IMR-90 (cell line): ENCODE results near the gene H1-8. TPM values are rescaled to one million over a fixed set of nuclear protein-coding genes. Genes with fewer than 3 reads are reported as not detected.

ENCODE experiments used
- ATAC-seq: fragments of 200-7000 bp; cut with Tn5 transposase; 2 replicates; pipeline ENCODE4 v1.9.1; 2020; ENCODE audit warnings: low read depth, mild to moderate bottlenecking, moderate library complexity
- BruUV-seq: library from RNA; stranded (reverse); fragments of 400-500 nt; replicated peaks from 2 replicates; lab custom pipeline; 2021; lab: Mats Ljungman, UMichigan
- CTCF ChIA-PET: fragments of 300-600 bp; formaldehyde crosslinking; extraction: SDS; loops from one replicate; lab custom pipeline; 2021; ENCODE audit warnings: antibody characterized with exemption; lab: Yijun Ruan, JAX
- POLR2A ChIA-PET: fragments of 300-600 bp; sonication (Branson Sonifier 250); formaldehyde crosslinking; loops from one replicate; lab custom pipeline; 2022; ENCODE audit warnings: antibody characterized with exemption; ENCODE audit not compliant: unreplicated experiment; lab: Charles Lee
- DNase-seq: peaks from one replicate; pipeline ENCODE4 v3.0.0; 2013
- H2AFZ ChIP-seq: replicated peaks from 2 replicates; pipeline ENCODE3; 2013; ENCODE audit warnings: low read length, mild to moderate bottlenecking; ENCODE audit not compliant: poor library complexity
- H2AK5ac ChIP-seq: 2 replicates; pipeline ENCODE4 v1.6.1; 2013; ENCODE audit warnings: low read depth, low read length, inconsistent platforms
- H2AK9ac ChIP-seq: replicated peaks from 2 replicates; pipeline ENCODE3; 2013; ENCODE audit warnings: mild to moderate bottlenecking, low read depth, low read length, moderate library complexity; ENCODE audit not compliant: poor library complexity
- H2BK120ac ChIP-seq: 2 replicates; pipeline ENCODE4 v1.6.1; 2013; ENCODE audit warnings: low read depth, low read length, inconsistent platforms
- H2BK15ac ChIP-seq: 3 replicates; pipeline ENCODE4 v1.6.1; 2013; ENCODE audit warnings: low read depth, low read length, inconsistent platforms
- H2BK20ac ChIP-seq: 2 replicates; pipeline ENCODE4 v1.6.1; 2013; ENCODE audit warnings: low read depth, mild to moderate bottlenecking, inconsistent platforms, low read length, moderate library complexity
- H2BK5ac ChIP-seq: 2 replicates; pipeline ENCODE4 v1.6.1; 2013; ENCODE audit warnings: mild to moderate bottlenecking, low read depth, low read length, inconsistent platforms; ENCODE audit not compliant: poor library complexity, severe bottlenecking
- H3K14ac ChIP-seq: replicated peaks from 2 replicates; pipeline ENCODE4 v1.6.1; 2013; ENCODE audit warnings: low read depth, low read length, inconsistent platforms
- H3K18ac ChIP-seq: 2 replicates; pipeline ENCODE4 v1.6.1; 2013; ENCODE audit warnings: low read depth, low read length, control low read depth
- H3K23ac ChIP-seq: 2 replicates; pipeline ENCODE4 v1.6.1; 2013; ENCODE audit warnings: low read depth, low read length, inconsistent platforms
- H3K27ac ChIP-seq: 2 replicates; pipeline ENCODE4 v1.5.1; 2013; ENCODE audit warnings: mild to moderate bottlenecking, control low read depth, low read length; ENCODE audit not compliant: insufficient read depth
- H3K27me3 ChIP-seq: 2 replicates; pipeline ENCODE4 v1.6.1; 2013; ENCODE audit warnings: low read length; ENCODE audit not compliant: control insufficient read depth, insufficient read depth
- H3K36me3 ChIP-seq: 2 replicates; pipeline ENCODE4 v1.6.1; 2013; ENCODE audit warnings: low read length, mixed read lengths; ENCODE audit not compliant: control insufficient read depth, insufficient read depth
- H3K4ac ChIP-seq: 2 replicates; pipeline ENCODE4 v1.6.1; 2013; ENCODE audit warnings: low read depth, low read length, inconsistent platforms
- H3K4me1 ChIP-seq: 2 replicates; pipeline ENCODE4 v1.6.1; 2013; ENCODE audit warnings: low read length, mixed read lengths; ENCODE audit not compliant: control insufficient read depth, insufficient read depth
- H3K4me2 ChIP-seq: 2 replicates; pipeline ENCODE4 v1.6.1; 2013; ENCODE audit warnings: low read depth, mild to moderate bottlenecking, control low read depth, low read length, moderate library complexity
- H3K4me3 ChIP-seq: 2 replicates; pipeline ENCODE4 v1.5.1; 2013; ENCODE audit warnings: low read depth, mild to moderate bottlenecking, control low read depth, low read length, moderate library complexity; ENCODE audit not compliant: insufficient read depth
- H3K56ac ChIP-seq: 2 replicates; pipeline ENCODE4 v1.6.1; 2013; ENCODE audit warnings: low read length, inconsistent platforms; ENCODE audit not compliant: insufficient read depth; ENCODE audit errors: extremely low read depth
- H3K79me1 ChIP-seq, 2 experiments: 2 replicates each; pipeline ENCODE4 v1.6.1; 2013; ENCODE audit warnings: low read length in 2 of 2, inconsistent platforms in 1 of 2, low read depth in 1 of 2
- H3K9ac ChIP-seq: 2 replicates; pipeline ENCODE4 v1.6.1; 2013; ENCODE audit warnings: low read depth, low read length, control low read depth
- H3K9me1 ChIP-seq: 2 replicates; pipeline ENCODE4 v1.6.1; 2013; ENCODE audit warnings: low read length, inconsistent platforms; ENCODE audit not compliant: insufficient read depth
- H3K9me3 ChIP-seq: 2 replicates; pipeline ENCODE4 v1.6.1; 2013; ENCODE audit warnings: low read length; ENCODE audit not compliant: control insufficient read depth, insufficient read depth
- H4K20me1 ChIP-seq: 2 replicates; pipeline ENCODE4 v1.6.1; 2013; ENCODE audit warnings: low read length, inconsistent platforms; ENCODE audit not compliant: insufficient read depth
- H4K5ac ChIP-seq: 2 replicates; pipeline ENCODE4 v1.6.1; 2013; ENCODE audit warnings: mild to moderate bottlenecking, low read depth, low read length, control low read depth
- H4K8ac ChIP-seq, 2 experiments: 2 replicates each; pipeline ENCODE4 v1.6.1; 2013; ENCODE audit warnings: low read depth in 2 of 2, low read length in 2 of 2, control low read depth in 1 of 2, inconsistent platforms in 1 of 2
- H4K91ac ChIP-seq: 2 replicates; pipeline ENCODE4 v1.6.1; 2013; ENCODE audit warnings: low read depth, low read length, inconsistent platforms; ENCODE audit not compliant: insufficient read depth
- CEBPB ChIP-seq: IDR thresholded peaks from 2 replicates; pipeline ENCODE4 v1.6.1; 2012; ENCODE audit warnings: low read depth, low read length, improper control_type of control experiment
- CHD1 ChIP-seq: IDR thresholded peaks from 2 replicates; pipeline ENCODE4 v1.6.1; 2012; ENCODE audit warnings: low read depth, low read length, improper control_type of control experiment
- FOS ChIP-seq: fragments of 150-350 bp; IDR thresholded peaks from 2 replicates; pipeline ENCODE4 v1.6.1; 2016; ENCODE audit warnings: low read depth, low read length
- MAFK ChIP-seq: IDR thresholded peaks from 2 replicates; pipeline ENCODE4 v1.6.1; 2012; ENCODE audit warnings: low read depth, low read length, improper control_type of control experiment
- MAZ ChIP-seq: IDR thresholded peaks from 2 replicates; pipeline ENCODE4 v1.6.1; 2012; ENCODE audit warnings: low read depth, mild to moderate bottlenecking, low read length, improper control_type of control experiment, moderate library complexity, borderline replicate concordance
- MXI1 ChIP-seq: IDR thresholded peaks from 2 replicates; pipeline ENCODE4 v1.6.1; 2012; ENCODE audit warnings: low read depth, mild to moderate bottlenecking, low read length, moderate library complexity, borderline replicate concordance
- NFE2L2 ChIP-seq: fragments of 150-350 bp; IDR thresholded peaks from 2 replicates; pipeline ENCODE4 v1.6.1; 2016; ENCODE audit warnings: low read depth, mild to moderate bottlenecking, low read length
- POLR2A ChIP-seq: IDR thresholded peaks from 2 replicates; pipeline ENCODE4 v1.6.1; 2012; ENCODE audit warnings: mild to moderate bottlenecking, low read depth, low read length
- RAD21 ChIP-seq: IDR thresholded peaks from 2 replicates; pipeline ENCODE4 v1.6.1; 2012; ENCODE audit warnings: low read length, improper control_type of control experiment
- RCOR1 ChIP-seq: IDR thresholded peaks from 2 replicates; pipeline ENCODE4 v1.6.1; 2012; ENCODE audit warnings: mild to moderate bottlenecking, low read length, improper control_type of control experiment; ENCODE audit not compliant: insufficient replicate concordance
- SMC3 ChIP-seq: fragments of 150-350 bp; IDR thresholded peaks from 2 replicates; pipeline ENCODE4 v1.6.1; 2016; ENCODE audit warnings: low read depth, mild to moderate bottlenecking, antibody characterized with exemption, low read length, moderate library complexity
- WGBS, 2 experiments: methylation state at CpG; one replicate each; pipeline versions ENCODE4 v1.1.5 to v1.1.7; 2013; ENCODE audit warnings: missing lambda C conversion rate in 2 of 2; ENCODE audit not compliant: insufficient read length in 1 of 2; ENCODE audit errors: extremely low coverage in 2 of 2; 5-methylcytosine and 5-hydroxymethylcytosine counted together
- dilution Hi-C: fragments of 300-500 bp; cut with HindIII; formaldehyde crosslinking; loops from one replicate; pipeline ENCODE4 v1.14.3; 2018; ENCODE audit warnings: low sequenced_read_pairs; ENCODE audit not compliant: unreplicated experiment
- in situ Hi-C: fragments of 300-500 bp; cut with MboI; formaldehyde crosslinking; loops from 3 replicates; pipeline ENCODE4 v1.14.3; 2019; ENCODE audit warnings: low sequenced_read_pairs, inconsistent platforms, mixed read lengths
- intact Hi-C: fragments of 100-400 bp; cut with micrococcal nuclease; formaldehyde crosslinking; loops from 2 replicates; pipeline ENCODE4 v1.10.0; 2022
- polyA plus RNA-seq, 3 experiments: library from polyadenylated mRNA; depleted of rRNA; stranded (reverse); fragments of >200 nt; gene quantifications; 2 replicates each; pipeline ENCODE4 v1.2.3, GENCODE V29; 2012; ENCODE audit warnings: low replicate concordance in 1 of 3
- total RNA-seq: library from RNA; depleted of rRNA; stranded (reverse); fragments of >200 nt; gene quantifications from 2 replicates; pipeline ENCODE4 v1.2.3, GENCODE V29; 2012
- TF ChIP-seq, protein P1 (sequence below): fragments of 150-350 bp; IDR thresholded peaks from 2 replicates; pipeline ENCODE4 v1.6.1; 2016; ENCODE audit warnings: low read depth, mild to moderate bottlenecking, low read length, moderate library complexity, borderline replicate concordance
- TF ChIP-seq, protein P2 (sequence below): fragments of 150-350 bp; IDR thresholded peaks from 2 replicates; pipeline ENCODE4 v1.6.1; 2017; ENCODE audit warnings: mild to moderate bottlenecking, antibody characterized with exemption, low read length, low read depth
- TF ChIP-seq, protein P3 (sequence below): conservative IDR thresholded peaks from 2 replicates; pipeline ENCODE4 v1.5.1; 2012; ENCODE audit warnings: mild to moderate bottlenecking, low read depth, low read length, improper control_type of control experiment

H1-8 gene
- total and polyA plus RNA-seq, 2 of the 4 experiments (the other 2 are of a cell fraction): not detected

DNA sequence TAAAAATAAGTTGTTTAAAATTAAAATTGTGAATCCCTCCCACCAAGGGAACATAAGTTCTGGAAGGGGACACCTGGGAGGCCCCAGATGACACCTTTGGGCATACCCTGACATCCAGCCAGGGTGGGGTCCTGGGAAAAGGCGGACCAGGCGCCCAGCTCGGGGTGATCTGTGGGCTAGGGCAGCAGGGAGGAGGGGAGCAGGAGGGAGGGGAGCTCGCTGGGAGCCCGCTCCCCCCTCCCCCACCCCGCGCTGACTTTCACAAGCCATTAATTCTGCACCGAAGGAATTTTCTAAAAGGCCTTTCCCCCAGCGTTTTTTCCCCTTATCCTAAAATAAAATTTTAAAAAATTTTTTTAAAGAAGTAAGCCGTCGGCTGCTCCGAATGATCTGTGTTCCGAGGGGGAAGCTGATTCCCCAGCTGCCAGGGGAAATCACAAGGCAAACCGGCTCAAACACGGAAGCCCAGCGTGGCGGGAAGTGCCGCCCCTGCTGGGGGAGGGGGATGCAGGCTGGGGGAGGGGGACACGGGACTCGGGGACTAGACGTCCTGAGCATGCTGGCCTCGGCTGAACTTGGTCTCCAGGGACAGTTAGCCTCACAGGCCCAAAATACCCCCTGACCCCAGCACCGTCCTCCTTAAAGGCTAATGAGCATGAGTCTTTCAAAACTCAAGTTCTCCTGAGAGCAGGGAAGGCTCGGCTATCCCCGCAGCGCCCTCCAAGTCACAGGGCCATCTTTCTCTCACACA, 49.6 kb downstream of the H1-8 start:
- peak overlapping the region; percentile 22; the same call in 1 of the 2 replicates for H3K18ac ChIP-seq
- peaks cover 9% of the 10 kb centered on the region; the same call in 1 of the 2 replicates for H3K9me1 ChIP-seq
- peak overlapping the region; percentile 38 for H3K27ac ChIP-seq
- BruUV-seq: no TSS peak
- dilution Hi-C loops: no loop called here
- peak overlapping the region; percentile 67 for H3K23ac ChIP-seq
- H3K9me3 ChIP-seq: no peaks in the 10 kb centered on the region
- peak overlapping the region; percentile 21; the same call in 1 of the 2 replicates for H3K9ac ChIP-seq
- H3K4ac ChIP-seq: peak overlapping the region; percentile 73
- no peaks in the 10 kb centered on the region for H3K27me3 ChIP-seq
- H3K14ac ChIP-seq: peak overlapping the region; percentile 27
- H3K4me1 ChIP-seq: peaks cover 38% of the 10 kb centered on the region
- no peak overlapping the region for H3K56ac ChIP-seq
- H2BK15ac ChIP-seq: peak overlapping the region; percentile 24; the same call in 1 of the 3 replicates
- H3K4me3 ChIP-seq: no peak overlapping the region
- H2AK9ac ChIP-seq: peak overlapping the region; percentile 74
- DNase-seq (no peak), ATAC-seq (no peak)
- WGBS, 2 experiments: 55% methylated on average over 4 of the region's 26 CpGs; no CpG with 5 or more reads in 1 of the 2 experiments
- H2BK5ac ChIP-seq: peak overlapping the region; percentile 53
- in situ Hi-C loops: no loop called here
- H2AK5ac ChIP-seq: peak overlapping the region; percentile 59
- H4K8ac ChIP-seq: peak overlapping the region; percentile 78 to 81
- peak overlapping the region; percentile 70 for H2BK120ac ChIP-seq
- peak overlapping the region; percentile 18 for H4K5ac ChIP-seq
- H3K4me2 ChIP-seq: no peak overlapping the region; the same call in 1 of the 2 replicates
- peaks cover 19 to 84% of the 10 kb centered on the region in 2 experiments; a peak in 3 of 4 replicates for H3K79me1 ChIP-seq
- peak overlapping the region; percentile 78 for H2AFZ ChIP-seq
- no peaks in the 10 kb centered on the region for H4K20me1 ChIP-seq
- intact Hi-C loops: no loop called here
- no peaks in the 10 kb centered on the region for H3K36me3 ChIP-seq
- peak overlapping the region; percentile 54 for H4K91ac ChIP-seq
- POLR2A ChIA-PET: no interaction called here
- H2BK20ac ChIP-seq: peak overlapping the region; percentile 39; the same call in 1 of the 2 replicates
- CTCF ChIA-PET: interaction anchor here (2.3 kb wide), 1 partner anchor 102 kb away, joined by 5 read pairs; no protein-coding TSS in a partner anchor
- TF ChIP-seq CEBPB: no peak
- TF ChIP-seq MAZ: no peak
- TF ChIP-seq, protein P1, sequence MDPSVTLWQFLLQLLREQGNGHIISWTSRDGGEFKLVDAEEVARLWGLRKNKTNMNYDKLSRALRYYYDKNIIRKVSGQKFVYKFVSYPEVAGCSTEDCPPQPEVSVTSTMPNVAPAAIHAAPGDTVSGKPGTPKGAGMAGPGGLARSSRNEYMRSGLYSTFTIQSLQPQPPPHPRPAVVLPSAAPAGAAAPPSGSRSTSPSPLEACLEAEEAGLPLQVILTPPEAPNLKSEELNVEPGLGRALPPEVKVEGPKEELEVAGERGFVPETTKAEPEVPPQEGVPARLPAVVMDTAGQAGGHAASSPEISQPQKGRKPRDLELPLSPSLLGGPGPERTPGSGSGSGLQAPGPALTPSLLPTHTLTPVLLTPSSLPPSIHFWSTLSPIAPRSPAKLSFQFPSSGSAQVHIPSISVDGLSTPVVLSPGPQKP: no peak
- no peak for TF ChIP-seq NFE2L2
- no peak for TF ChIP-seq RCOR1
- no peak for TF ChIP-seq SMC3
- TF ChIP-seq, protein P2, sequence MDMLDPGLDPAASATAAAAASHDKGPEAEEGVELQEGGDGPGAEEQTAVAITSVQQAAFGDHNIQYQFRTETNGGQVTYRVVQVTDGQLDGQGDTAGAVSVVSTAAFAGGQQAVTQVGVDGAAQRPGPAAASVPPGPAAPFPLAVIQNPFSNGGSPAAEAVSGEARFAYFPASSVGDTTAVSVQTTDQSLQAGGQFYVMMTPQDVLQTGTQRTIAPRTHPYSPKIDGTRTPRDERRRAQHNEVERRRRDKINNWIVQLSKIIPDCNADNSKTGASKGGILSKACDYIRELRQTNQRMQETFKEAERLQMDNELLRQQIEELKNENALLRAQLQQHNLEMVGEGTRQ: no peak
- no peak for TF ChIP-seq MXI1
- no peak for TF ChIP-seq CHD1
- TF ChIP-seq FOS: no peak
- TF ChIP-seq, protein P3, sequence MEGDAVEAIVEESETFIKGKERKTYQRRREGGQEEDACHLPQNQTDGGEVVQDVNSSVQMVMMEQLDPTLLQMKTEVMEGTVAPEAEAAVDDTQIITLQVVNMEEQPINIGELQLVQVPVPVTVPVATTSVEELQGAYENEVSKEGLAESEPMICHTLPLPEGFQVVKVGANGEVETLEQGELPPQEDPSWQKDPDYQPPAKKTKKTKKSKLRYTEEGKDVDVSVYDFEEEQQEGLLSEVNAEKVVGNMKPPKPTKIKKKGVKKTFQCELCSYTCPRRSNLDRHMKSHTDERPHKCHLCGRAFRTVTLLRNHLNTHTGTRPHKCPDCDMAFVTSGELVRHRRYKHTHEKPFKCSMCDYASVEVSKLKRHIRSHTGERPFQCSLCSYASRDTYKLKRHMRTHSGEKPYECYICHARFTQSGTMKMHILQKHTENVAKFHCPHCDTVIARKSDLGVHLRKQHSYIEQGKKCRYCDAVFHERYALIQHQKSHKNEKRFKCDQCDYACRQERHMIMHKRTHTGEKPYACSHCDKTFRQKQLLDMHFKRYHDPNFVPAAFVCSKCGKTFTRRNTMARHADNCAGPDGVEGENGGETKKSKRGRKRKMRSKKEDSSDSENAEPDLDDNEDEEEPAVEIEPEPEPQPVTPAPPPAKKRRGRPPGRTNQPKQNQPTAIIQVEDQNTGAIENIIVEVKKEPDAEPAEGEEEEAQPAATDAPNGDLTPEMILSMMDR: no peak; the same call in 1 of the 2 replicates
- no peak for TF ChIP-seq POLR2A
- no peak for TF ChIP-seq RAD21
- no peak for TF ChIP-seq MAFK
